Activated CD4-positive, alpha-beta T cell treated with anti-CD3 and anti-CD28 coated beads, Interleukin-2, amount 50 U/mL, for 1 hour (primary cell): Measurements from ENCODE around the gene ZNF804A.
"Not testable (repeated sequence)": the region's sequence is repeated elsewhere in the genome, so short reads cannot be mapped to it uniquely, and the experiment has no call there.

ENCODE experiments used
- DNase-seq: peaks from one replicate; pipeline ENCODE4 v3.0.0-alpha.2; 2020

Gene ZNF804A

DNA sequence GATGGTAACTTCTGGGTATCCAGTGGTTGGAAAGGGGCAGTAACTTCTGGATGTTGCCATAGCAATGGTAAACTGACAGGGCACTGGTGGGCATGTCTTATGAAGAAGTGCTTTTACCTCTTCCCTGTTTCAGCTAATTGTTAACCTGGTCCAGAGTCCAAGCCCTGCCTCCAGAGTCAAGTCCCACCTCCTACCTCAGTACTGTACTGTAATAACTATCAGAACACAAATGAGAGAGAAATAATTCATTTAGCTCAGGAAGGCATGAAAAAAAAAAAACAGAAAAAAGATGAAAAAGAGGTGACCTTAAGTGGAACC is 237.0 kb downstream of the ZNF804A start:
- no peak for DNase-seq

DNA sequence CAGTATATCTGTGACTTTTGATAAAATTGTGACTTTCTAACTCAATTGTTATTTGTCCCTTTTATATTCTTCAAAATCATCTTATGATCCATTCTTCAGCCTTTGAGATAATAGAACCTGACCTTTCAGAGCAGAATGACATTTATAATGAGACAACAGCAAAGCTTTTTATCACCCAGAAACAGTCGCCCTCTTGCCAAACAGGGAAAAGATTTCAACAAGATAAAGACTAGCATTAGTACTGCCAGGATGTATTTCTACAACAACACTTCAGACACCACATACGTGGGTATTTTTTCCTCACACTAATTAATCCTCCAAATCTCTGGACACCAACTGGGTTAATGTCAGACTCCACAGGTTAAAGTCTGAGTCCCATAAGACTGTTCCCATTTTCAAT is 249.0 kb downstream of the ZNF804A start:
- DNase-seq, result no peak

DNA sequence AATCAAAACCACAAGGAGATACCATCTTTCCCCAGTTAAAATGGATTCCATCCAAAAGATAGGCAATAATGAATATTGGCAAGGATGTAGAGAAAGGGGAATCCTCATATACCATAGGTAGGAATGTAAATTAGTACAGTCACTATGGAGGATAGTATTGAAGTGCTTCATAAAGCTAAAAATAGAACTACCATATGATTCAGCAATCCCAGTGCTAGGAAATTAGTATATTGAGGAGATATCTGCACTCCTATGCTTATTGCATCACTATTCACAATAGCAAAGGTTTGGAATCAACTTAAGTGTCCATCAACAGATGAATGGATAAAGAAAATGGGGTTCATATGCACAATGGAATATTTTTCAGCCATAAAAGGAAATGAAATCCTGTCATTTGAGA is 251.2 kb downstream of the ZNF804A start:
- no peak for DNase-seq

DNA sequence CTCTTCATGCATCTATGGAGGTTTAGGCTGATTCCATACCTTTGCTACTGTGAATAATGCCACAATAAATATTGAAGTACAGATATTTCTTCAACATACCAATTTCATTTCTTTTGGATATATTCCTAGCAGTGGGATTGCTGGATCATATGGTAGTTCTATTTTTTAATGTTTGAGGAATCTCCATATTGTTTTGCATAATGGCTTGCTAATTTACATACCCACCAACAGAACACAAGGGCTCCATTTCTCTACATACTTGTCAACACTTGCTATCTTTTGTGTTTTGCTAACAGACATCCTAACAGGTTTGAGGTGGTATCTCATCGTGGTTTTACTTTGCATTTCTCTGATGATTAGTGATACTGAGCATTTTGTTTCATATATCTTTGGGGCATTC is 253.2 kb downstream of the ZNF804A start:
- DNase-seq, result no peak

DNA sequence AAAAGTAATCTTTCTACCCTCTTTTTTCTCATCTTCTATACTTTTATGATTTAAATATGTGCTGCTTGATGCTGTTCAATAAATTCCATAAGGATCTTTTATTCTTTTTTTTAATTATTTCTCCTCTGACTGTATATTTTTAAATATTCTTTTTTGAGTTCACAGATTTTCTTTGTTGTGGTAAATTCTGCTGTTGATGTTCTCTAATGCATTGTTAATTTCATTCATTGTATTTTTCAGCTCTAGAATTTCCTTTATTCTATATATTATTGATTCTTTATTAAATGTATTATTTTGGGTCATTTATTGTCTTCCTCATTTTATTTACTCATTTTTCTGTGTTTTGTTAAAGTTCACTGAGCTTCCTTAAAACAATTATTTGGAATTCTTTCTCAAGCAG is 260.9 kb downstream of the ZNF804A start:
- no peak for DNase-seq

DNA sequence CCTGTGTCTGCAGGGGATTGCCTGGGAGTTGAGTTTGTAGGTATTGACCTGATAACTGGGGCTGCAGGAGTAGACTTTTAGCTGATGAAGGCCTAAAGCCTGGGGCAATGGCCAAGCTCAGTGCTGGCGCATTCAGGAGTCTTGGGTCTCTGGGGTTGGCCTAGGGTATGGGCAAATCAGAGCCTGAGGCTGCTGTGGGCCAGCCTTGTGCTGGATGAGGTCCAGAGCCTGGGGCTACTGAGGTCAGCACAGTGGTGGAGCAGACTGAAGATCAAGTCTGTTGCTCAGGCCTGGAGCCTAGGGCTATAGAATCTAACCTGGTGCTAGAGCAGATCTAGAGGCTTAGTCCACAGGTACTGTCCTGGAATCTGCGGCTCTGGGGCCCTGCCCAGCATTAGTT is 262.4 kb downstream of the ZNF804A start:
- DNase-seq, result no peak

DNA sequence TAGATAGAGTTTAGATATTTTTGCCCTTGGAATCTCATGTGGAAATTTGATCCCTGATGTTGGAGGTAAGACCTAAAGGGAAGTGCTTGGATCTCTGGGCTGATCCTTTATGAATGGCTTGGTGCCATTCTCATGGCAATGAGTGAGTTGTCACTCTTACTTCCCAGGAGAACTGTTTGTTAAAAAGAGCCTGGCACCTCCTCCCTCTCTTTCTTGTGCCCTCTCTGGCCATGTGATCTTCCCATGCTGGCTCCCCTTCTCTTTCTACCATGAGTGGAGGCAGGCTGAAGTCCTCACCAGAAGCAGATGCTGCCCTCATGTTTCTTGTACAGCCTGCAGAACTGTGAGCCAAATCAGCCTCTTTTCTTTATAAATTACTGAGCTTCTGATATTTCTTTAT is 276.9 kb downstream of the ZNF804A start:
- DNase-seq, result no peak

DNA sequence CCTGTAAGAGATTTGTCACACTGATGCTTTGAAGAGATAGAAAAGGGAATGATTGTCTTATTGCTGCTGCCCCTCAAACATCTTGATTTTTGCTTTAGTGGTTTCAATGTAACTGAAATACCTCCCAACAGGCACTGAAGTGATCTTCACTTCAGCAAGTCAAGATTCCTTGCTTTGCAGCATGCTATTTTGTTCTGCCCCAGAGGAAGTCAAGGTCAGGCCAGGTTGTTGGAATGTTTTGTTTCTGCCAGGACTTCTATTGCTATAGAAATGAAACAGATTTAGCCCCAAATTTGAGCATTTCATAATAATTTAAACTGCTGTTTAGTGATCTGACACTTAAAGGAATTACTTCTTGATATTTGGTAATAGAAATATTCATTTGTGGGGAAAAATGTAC is 277.6 kb downstream of the ZNF804A start:
- no peak for DNase-seq

DNA sequence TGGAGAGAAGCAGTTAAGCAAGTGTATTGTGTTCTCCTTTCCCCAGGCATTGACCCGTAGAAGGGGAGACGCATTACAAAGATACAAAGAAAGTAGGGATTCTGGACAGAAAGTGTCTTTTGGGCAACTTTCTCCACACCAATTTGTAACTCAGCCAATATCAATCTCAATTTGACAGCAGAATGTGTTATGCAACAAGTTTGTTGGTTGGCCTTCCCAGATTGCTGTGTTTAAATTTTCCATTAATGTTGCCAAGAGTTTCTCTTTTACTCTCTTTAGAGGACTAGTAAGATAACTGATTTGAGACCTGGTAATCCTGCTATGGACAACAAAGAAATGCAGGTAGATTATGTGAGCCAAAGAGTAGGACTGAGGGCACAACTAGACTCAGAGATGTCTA is 279.6 kb downstream of the ZNF804A start:
- no peak for DNase-seq

DNA sequence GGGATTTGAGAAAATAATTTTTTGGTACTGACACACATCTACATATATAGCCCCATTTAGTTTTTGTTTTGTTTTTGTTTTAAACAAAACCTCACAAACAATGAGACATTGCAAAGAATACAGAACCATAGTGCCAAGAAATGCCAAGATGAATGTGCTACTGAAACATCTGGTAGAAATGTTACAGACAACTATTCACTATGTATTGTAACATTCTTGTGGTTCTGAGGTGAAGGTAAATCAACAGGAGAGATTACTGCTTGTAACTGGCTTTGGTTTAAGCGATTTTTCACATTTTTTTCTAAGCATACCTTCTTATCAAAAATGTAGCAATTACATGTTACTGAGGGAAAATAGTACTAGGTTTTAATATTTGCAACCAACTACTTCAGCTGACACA is 281.3 kb downstream of the ZNF804A start:
- no peak for DNase-seq

DNA sequence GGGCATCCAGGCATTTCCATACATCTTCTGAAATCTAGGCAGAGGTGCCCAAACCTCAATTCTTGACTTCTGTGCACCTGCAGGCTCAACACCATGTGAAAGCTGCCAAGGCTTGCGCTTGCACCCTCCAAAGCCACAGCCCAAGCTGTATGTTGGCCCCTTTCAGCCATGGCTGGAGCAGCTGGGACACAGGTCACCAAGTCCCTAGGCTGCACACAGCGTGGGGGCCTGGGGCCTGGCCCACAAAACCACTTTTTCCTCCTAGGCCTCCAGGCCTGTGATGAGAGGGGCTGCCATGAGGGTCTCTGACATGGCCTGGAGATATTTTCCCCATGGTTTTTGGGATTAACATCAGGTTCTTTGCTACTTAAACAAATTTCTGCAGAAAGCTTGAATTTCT is 288.3 kb downstream of the ZNF804A start:
- not testable (repeated sequence) for DNase-seq

DNA sequence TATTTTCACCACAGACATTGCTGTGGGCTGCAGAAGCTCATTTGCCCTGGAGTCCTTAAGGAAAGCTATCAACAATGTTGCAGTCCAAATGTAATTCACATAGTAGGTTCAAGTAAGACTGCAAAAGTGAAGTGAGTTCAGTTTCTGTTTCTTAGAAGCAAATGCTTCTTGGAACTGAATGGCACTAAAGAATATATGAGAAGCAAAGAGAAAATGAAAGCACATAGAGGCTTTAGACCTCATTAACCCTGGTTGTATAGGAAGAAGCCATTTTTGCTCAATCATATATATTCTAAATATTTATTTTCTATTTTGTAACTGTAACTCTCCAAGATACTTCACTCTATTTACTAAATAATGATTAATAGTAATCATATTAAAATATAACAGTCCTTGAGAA is 292.0 kb downstream of the ZNF804A start:
- no peak for DNase-seq

DNA sequence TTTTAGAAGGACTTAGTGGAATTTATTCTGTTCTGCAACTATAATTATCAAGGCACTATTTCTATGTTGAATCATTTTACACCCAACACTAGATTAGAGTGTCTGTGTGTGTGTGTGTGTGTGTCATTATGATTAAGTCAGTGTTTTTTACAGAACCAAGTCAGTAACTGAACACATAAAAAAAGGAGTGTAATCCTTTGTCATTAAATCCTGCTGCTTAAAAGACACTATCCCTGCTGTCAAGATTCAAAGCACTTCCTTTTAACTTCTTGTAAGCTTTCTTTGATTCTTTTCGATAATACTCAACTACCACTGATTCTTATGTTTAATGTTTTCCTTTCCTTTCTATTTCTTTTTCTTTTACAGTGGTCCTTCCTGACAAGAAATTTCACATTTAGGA is 306.7 kb downstream of the ZNF804A start:
- no peak for DNase-seq

DNA sequence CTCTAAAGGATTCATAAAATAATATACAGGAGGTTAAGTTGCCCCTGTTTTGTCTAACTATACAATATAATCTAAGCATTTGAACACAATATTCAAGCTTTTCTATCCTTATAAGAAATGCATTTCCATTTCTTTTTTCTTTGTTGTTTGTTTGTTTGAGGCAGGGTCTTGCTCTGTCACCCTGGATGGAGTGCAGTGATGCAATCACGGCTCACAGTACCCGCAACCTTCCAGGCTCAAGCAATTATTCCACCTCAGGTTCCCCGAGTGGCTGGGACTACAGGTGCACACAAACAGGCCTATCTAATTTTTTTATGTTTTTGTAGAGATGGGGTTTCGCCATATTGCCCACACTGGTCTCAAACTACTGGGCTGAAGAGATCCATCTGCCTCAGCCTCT is 307.8 kb downstream of the ZNF804A start:
- no peak for DNase-seq

DNA sequence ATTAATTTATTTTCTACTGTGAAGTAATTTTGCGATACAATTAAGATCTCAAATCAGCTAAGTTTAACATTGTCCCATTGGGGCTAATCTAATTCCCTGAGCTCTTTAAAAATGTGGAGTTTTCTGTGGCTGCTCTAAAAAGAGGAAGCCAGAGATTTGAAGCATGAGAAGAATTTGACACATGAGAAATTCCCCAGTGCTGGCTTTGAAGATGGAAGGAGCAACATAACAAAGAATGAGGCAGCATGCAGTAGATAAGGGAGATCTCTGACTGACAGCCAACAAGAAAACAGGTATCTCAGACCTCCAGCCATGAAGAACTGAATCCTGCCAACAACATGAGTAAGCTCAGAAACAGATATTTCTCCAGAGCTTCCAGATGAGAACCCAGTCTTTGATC is 308.4 kb downstream of the ZNF804A start:
- DNase-seq, result no peak

DNA sequence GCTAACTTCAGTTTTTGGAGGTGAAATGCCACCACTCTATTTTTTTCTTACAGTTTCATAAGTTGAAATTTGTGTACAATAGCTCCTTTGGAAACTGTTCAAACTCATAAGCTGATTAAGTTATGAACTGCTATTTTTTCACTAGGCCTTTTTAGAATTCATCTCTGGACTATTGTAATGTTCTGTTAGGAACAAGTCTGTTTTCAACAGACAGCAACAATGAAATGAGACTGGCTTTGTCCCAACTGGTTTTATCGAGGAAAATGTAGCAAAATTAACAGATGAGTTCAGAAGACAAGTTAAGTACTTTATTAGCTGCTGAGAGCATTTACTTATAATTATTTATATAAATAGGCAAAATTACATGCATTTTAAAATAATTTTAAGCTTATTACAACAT is 310.6 kb downstream of the ZNF804A start:
- no peak for DNase-seq

DNA sequence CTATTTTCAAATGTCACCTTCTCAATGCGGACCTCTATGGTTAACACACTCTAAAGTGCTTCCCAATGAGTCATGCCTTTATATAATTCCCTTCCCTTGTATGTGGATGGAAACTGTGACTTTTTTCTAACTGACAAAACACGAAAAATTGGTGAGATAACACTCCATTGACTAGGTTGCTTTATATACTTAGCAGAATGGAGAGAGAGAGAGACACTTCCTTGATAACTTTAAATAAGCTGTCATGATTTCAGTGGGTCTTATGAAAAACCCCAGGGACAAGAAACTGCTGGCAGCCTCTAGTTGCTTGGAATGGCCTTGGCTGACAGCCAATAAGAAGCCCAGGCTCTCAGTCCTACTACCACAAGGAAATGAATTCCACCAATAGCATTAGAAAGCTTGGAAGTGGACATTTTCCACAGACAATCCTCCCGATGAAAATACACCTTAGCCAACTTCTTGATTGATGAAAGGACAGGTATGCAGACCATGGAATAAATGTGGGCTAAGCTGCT is 322.2 kb downstream of the ZNF804A start:
- DNase-seq, result no peak

DNA sequence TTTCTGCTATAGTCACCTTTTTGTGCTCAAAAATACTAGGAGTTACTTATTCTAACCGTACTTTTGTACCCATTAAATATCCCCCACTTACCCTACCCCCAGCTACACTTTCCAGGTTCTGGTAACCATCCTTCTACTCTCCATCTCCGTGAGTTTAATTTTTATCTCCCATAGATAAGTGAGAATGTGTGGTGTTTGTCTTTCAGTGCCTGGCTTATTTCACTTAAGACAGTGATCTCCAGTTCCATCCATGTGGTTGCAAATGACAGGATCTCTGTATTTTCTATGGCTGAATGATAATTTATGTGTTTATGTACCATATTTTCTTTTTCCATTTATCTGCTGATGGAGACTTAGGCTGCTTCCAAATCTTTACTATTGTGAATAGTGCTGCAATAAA is 323.3 kb downstream of the ZNF804A start:
- no peak for DNase-seq

DNA sequence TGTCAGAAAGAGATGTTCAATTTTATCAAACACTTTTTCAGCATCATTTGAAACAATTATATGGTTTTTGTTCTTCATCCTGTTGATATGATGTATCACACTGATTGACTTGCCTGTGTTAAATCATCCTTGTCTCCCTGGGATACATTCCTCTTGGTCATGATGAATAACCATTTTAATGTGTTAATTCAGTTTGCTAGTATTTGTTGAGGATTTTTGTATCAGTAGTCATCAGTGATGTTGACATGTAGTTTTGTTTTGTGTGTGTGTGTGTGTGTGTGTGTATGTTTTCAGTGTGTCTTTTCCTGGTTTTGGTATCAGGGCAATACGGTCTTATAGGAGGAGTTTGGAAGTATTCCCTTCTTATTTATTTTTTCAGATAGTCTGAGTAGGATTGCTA is 325.4 kb downstream of the ZNF804A start:
- DNase-seq, result no peak

DNA sequence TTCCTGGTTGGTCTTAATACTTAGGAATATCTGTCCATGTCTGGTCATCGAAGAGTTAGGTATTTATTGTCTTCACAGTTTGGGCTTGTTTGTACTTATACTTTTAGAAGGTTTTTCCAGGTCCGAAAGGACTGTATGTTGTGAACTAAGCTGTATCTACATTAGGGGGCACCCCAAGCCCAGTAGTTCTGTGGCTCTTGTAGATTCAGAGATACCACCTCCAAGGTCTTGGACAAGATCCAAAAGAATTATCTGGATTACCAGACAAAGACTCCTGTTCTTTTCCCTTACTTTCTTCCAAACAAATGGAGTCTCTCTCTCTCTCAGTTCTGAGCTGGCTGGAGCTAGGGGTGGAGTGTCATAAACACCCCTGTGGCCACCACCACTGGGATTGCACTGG is 328.7 kb downstream of the ZNF804A start:
- no peak for DNase-seq

DNA sequence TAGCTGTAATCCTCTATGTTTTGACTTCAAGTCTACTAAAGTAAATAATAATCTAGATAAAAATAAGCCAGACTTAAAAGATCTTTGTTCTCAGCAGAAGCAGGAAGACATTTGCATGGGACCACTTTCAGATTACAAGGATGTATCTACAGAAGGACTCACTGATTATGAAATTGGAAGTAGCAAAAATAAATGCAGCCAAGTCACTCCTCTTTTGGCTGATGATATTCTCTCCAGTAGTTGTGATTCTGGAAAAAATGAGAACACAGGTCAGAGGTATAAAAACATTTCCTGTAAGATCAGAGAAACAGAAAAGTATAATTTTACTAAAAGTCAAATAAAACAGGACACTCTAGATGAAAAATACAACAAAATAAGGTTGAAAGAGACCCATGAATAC is 338.4 kb downstream of the ZNF804A start:
- no peak for DNase-seq

DNA sequence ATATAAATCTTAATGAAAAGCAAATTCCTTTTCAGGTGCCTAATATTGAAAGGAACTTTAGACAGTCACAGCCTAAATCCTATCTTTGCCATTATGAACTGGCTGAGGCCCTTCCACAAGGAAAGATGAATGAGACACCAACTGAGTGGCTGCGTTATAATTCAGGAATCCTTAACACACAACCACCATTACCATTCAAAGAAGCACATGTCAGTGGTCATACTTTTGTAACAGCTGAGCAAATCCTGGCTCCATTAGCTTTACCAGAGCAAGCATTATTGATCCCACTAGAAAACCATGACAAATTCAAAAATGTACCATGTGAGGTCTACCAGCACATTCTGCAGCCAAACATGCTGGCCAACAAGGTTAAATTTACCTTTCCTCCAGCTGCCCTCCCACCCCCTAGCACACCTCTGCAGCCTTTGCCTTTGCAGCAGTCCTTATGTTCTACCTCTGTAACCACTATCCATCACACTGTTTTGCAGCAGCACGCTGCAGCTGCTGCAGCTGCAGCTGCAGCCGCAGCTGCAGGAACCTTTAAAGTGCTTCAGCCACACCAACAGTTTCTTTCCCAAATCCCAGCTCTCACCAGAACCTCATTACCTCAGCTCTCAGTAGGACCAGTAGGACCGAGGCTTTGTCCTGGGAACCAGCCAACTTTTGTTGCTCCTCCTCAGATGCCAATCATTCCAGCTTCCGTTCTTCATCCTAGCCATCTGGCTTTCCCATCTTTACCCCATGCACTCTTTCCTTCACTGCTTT is 340.1 kb downstream of the ZNF804A start:
- no peak for DNase-seq

DNA sequence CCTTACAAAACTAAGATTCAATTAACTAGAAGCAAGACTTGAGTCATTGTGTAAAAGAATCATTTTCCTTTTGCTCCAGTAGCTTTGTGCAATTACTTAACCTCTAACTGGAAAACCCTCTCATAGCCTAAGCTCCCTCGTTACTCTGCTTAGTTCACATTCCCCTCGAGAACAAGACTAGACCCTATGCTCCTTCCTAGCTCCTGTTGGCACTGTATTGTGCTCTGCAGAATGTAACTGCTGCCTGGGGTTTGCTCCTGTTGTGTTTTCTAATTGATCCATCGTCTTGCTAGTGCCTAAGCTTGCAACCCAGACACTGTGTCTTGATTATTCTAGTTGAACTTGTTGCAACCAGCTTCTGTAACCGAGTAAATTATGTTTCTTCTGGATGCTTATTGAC is 347.0 kb downstream of the ZNF804A start:
- DNase-seq, result no peak

DNA sequence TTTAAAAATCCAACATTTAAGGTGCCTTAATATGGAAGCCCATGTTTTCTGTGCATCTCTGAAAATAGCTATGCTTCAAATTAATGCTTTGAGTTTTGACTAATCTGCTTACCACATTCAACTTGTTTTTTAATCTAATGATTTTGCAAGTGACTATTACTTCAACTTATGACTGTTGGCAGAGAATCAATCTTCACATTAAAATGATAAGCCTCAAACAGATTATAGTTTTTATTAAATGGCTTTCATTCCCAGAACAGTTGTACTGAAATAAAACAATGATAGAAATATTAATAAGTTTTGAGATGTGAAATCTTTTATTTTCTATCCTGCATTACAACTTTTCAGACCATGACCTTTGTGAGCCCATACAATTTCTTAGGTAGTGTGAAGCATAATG is 347.5 kb downstream of the ZNF804A start:
- no peak for DNase-seq

DNA sequence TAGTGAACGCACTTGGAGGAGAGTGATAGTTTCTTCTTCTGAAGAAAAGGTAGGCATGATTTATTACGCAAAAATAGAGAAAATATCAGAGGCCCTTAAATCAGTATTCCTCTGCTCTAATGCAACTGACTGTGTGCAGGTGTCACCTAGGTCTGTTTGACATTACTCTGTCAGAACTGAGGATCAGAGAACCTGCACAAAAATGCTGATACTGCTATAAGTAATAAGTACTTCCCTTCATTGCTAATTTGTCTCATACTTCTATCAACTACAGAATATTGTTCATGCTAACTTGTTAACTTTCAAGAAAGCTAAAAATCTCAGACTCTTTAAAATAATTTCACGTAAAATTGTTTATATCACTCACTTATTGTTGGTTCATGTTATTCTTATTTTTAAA is 358.5 kb downstream of the ZNF804A start:
- no peak for DNase-seq
